ENCODE results near the gene SLC35G4.
"Not testable (repeated sequence)": the region's sequence is repeated elsewhere in the genome, so short reads cannot be mapped to it uniquely, and the experiment has no call there.

SLC35G4 gene

DNA sequence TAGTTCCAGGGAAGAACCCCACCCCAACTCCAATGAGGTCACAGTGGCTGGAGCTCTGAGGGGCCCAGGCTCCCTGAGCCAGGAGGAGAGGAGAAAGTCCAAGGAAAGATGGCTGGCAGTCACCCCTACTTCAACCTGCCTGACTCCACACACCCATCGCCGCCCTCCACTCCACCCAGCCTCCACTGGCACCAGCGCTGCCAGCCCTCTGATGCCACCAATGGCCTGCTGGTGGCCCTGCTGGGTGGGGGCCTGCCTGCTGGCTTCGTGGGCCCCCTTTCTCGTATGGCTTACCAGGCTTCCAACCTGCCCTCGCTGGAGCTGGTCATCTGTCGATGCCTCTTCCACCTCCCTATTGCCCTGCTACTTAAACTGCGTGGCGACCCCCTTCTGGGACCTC, at the start of gene SLC35G4:
Gene SLC35G4 (plus strand): TSS at position 109 of the 400 bp plus-strand sequence. CDS start 0 bp downstream, at position 109.
- H3K27me3 ChIP-seq (ENCODE audit: insufficient read depth, low read depth, severe bottlenecking); H3K36me3 ChIP-seq; DNase-seq; H3K4me3 ChIP-seq (ENCODE audit: low read depth, low read length); H3K9me3 ChIP-seq (ENCODE audit: severe bottlenecking); H3K27ac ChIP-seq: not testable (repeated sequence)

GRCh38 chr18:11561293-11561692, 48.1 kb upstream of the SLC35G4 start:
- no peak overlapping the region for H3K27ac ChIP-seq
- DNase-seq, result no peak
- H3K4me3 ChIP-seq (ENCODE audit: low read depth, low read length), result no peak overlapping the region
- no peak for TF ChIP-seq CTCF (IDR thresholded peaks at IDR 0.05; ENCODE audit: low read depth, low read length)
- H3K9me3 ChIP-seq (ENCODE audit: severe bottlenecking), result no peaks in the 10 kb centered on the region
- no peaks in the 10 kb centered on the region for H3K36me3 ChIP-seq
- peaks cover 25% of the 10 kb centered on the region for H3K27me3 ChIP-seq (ENCODE audit: insufficient read depth, low read depth, severe bottlenecking)

GRCh38 chr18:11565716-11566115, 43.7 kb upstream of the SLC35G4 start:
- Histone ChIP-seq H3K27me3 (ENCODE audit: insufficient read depth, low read depth, severe bottlenecking) (peaks cover 35% of the 10 kb centered on the region), H3K4me3 (ENCODE audit: low read depth, low read length) (no peak overlapping the region), H3K27ac (no peak overlapping the region), H3K9me3 (ENCODE audit: severe bottlenecking) (no peaks in the 10 kb centered on the region), H3K36me3 (no peaks in the 10 kb centered on the region)
- no peak for DNase-seq
- TF ChIP-seq CTCF (IDR thresholded peaks at IDR 0.05; ENCODE audit: low read depth, low read length), result no peak

- H3K27ac ChIP-seq, result no peak overlapping the region
- TF ChIP-seq CTCF (IDR thresholded peaks at IDR 0.05; ENCODE audit: low read depth, low read length), result no peak
- H3K4me3 ChIP-seq (ENCODE audit: low read depth, low read length), result no peak overlapping the region
- peaks cover 35% of the 10 kb centered on the region for H3K27me3 ChIP-seq (ENCODE audit: insufficient read depth, low read depth, severe bottlenecking)
- no peak for DNase-seq
- no peaks in the 10 kb centered on the region for H3K36me3 ChIP-seq
- no peaks in the 10 kb centered on the region for H3K9me3 ChIP-seq (ENCODE audit: severe bottlenecking)
Measured at GRCh38 chr18:11566236-11566965, 43.0 kb upstream of the SLC35G4 start.

GRCh38 chr18:11567396-11567795, 42.0 kb upstream of the SLC35G4 start:
- no peaks in the 10 kb centered on the region for H3K9me3 ChIP-seq (ENCODE audit: severe bottlenecking)
- peaks cover 38% of the 10 kb centered on the region for H3K27me3 ChIP-seq (ENCODE audit: insufficient read depth, low read depth, severe bottlenecking)

DNA sequence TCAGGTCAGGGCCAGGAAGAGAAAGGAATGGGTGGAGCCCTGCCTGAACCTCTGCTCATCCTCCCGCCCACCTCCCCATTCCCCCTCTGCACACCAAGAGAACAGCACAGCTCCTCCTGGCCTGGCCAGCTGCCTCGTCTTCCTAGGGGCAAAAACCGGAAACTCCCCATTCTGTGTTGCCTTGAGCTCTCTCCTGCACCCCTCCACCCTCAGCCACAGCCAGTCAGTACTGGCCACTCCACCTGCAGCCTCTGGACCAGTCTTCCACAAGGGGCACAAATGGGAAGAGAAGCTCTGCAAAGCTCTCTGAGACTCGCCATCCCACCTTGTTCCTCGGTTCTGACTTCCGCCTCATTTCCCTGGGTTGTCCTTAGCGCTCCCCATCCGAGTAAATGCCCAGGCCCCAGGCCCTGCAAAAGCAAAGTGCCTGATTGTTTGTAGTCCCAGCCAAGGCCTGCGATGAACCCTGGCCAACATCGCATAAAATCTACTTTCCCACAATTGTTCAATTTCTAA, 39.3 kb upstream of the SLC35G4 start:
- TF ChIP-seq CTCF (IDR thresholded peaks at IDR 0.05; ENCODE audit: low read depth, low read length), result no peak
- Histone ChIP-seq H3K4me3 (ENCODE audit: low read depth, low read length) (no peak overlapping the region), H3K27me3 (ENCODE audit: insufficient read depth, low read depth, severe bottlenecking) (peaks cover 26% of the 10 kb centered on the region), H3K36me3 (no peaks in the 10 kb centered on the region), H3K9me3 (ENCODE audit: severe bottlenecking) (no peaks in the 10 kb centered on the region), H3K27ac (no peak overlapping the region)
- DNase-seq, result no peak

More at GRCh38 chr18:11567396-11567795, 42.0 kb upstream of the SLC35G4 start:
- Histone ChIP-seq H3K4me3 (ENCODE audit: low read depth, low read length) (no peak overlapping the region), H3K27ac (no peak overlapping the region), H3K36me3 (no peaks in the 10 kb centered on the region)
- TF ChIP-seq CTCF (IDR thresholded peaks at IDR 0.05; ENCODE audit: low read depth, low read length), result no peak
- no peak for DNase-seq

All from WERI-Rb-1 (cell line).